Measurements from ENCODE around the gene LRMDA.

Gene LRMDA

GRCh38 chr10:76198287-76199035, 767.0 kb downstream of the LRMDA start:
- DNase-seq = no peak

- no peak for DNase-seq
Observed at GRCh38 chr10:76201962-76202361, 770.5 kb downstream of the LRMDA start.

GRCh38 chr10:76202777-76203176, 771.4 kb downstream of the LRMDA start:
- DNase-seq = no peak

GRCh38 chr10:76205361-76205760, 773.9 kb downstream of the LRMDA start:
- DNase-seq = no peak

- no peak for DNase-seq
Observed at GRCh38 chr10:76206797-76207352, 775.5 kb downstream of the LRMDA start.

- no peak for DNase-seq
Observed at GRCh38 chr10:76209135-76209534, 777.7 kb downstream of the LRMDA start.

GRCh38 chr10:76210211-76210610, 778.8 kb downstream of the LRMDA start:
- no peak for DNase-seq

- DNase-seq = no peak
Observed at GRCh38 chr10:76211691-76212090, 780.3 kb downstream of the LRMDA start.

- no peak for DNase-seq
Observed at GRCh38 chr10:76213876-76214275, 782.5 kb downstream of the LRMDA start.

- peak; percentile 48 for DNase-seq
Observed at GRCh38 chr10:76218035-76218434, 786.6 kb downstream of the LRMDA start.

- no peak for DNase-seq
Observed at GRCh38 chr10:76229341-76229740, 797.9 kb downstream of the LRMDA start.

- no peak for DNase-seq
Observed at GRCh38 chr10:76230921-76231285, 799.5 kb downstream of the LRMDA start.

- no peak for DNase-seq
Observed at GRCh38 chr10:76231286-76231934, 800.0 kb downstream of the LRMDA start.

- no peak for DNase-seq
Observed at GRCh38 chr10:76234499-76235226, 803.2 kb downstream of the LRMDA start.

GRCh38 chr10:76236356-76236755, 804.9 kb downstream of the LRMDA start:
- no peak for DNase-seq

GRCh38 chr10:76242956-76243355, 811.5 kb downstream of the LRMDA start:
- DNase-seq = peak; percentile 19

GRCh38 chr10:76244061-76244686, 812.8 kb downstream of the LRMDA start:
- no peak for DNase-seq

GRCh38 chr10:76245951-76246495, 814.6 kb downstream of the LRMDA start:
- DNase-seq = no peak

GRCh38 chr10:76248649-76249200, 817.3 kb downstream of the LRMDA start:
- no peak for DNase-seq

- DNase-seq = no peak
Observed at GRCh38 chr10:76251841-76252671, 820.6 kb downstream of the LRMDA start.

- DNase-seq = no peak
Observed at GRCh38 chr10:76252733-76253132, 821.3 kb downstream of the LRMDA start.

GRCh38 chr10:76255241-76255640, 823.8 kb downstream of the LRMDA start:
- DNase-seq = no peak

All from DMS79 (cell line).